Ureter (tissue), 1 donor: Measurements from ENCODE around the gene KCNH5. TPM values are rescaled to one million over a fixed set of nuclear protein-coding genes. Genes with fewer than 3 reads are reported as not detected.

Source experiments
- DNase-seq: peaks from one replicate; pipeline ENCODE4 v3.0.0-alpha.2; 2020; ENCODE audit warnings: low spot score
- total RNA-seq: library from RNA; stranded (reverse); gene quantifications from one replicate; pipeline ENCODE4 v1.2.4, GENCODE V29; 2023
- donor health status: DM: yes; HTN: yes; CAD: no.

Gene KCNH5
- total RNA-seq, 1 donor from 2014 or later: not detected

GRCh38 chr14:62743560-62743959 is 301.7 kb downstream of the KCNH5 start:
- no peak for DNase-seq

- DNase-seq: no peak
Measured at GRCh38 chr14:62743118-62743517, 302.1 kb downstream of the KCNH5 start.

DNA sequence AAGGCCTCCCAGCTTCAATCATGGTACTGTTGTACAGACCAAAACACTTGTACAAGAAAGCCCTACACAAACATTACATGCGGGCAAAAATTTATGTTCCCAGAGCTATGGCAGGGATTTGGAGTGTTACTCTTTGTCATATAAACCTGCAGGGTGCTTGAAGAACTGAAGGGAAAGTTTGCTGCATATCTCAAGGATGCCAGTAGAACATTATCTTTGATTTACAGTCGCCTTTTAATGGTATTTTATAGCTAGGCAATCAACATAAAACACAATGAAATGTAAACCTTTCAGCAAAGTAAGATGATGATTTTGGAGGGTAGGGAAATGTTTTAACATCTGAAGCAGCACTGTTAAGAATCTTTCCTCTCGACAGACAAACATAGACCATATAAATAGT is 305.6 kb downstream of the KCNH5 start:
- DNase-seq: no peak

DNA sequence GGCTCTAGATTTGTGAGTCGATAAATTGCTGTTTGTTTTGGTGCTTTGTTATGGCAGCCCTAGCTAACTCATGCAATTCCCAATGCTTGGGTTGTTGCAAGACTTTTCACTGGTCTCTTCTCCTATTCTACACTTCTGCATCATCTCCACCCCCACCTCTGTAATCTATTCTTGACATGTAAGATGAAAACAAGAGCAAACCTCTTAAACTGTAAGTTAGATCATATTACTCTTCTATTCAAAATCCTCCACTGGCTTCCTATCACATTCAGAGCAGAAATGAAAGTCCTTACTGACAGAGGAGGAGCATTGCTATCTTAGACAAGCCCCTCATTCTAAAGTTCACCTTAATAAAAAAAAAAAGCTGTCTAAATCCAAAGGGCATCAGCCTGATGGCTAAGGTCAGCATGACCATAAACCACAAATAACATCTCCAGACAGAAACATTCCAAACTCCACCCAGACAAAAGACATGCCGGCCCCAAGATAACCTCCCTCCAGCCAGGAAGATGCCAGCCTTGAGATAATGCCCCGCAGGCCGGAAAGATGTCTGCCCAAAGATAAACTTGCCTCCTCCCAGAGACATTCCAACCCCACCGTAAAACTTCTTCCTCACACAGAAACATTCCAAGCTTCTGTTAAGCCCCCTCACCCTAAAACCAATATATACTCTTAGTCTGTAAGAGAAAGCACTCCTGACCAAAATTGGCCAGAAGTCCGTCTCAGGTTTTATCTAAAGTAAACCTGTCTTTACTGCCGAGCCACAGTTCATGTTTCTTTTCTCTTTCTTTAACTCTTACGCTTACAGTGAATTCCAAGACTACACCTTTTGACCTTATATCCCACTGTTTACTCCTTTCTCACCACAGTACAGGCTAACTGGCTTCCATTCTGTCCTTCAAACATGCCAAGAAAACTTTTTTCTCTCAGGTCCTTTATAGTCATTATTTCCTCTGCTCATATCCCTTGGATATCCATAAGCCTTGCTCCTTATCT is 308.9 kb downstream of the KCNH5 start:
- no peak for DNase-seq

DNA sequence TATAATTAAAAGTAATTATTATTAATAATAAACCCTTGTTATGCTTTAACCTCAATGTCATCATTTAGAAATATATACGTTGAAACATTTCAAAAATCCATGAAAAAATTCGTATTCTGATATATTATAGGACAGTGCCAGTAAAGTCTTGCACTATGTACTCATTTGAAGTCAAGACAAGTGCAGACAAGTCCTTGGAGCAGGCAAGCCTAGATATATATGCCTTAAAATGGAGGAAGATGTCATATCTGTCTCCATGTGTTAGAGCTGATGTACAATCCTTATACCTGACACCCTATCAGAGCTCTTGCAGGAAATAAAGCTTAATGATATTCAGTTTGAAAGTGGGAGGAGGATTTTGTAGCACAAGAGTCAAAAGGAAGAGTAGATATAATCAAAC is 310.4 kb downstream of the KCNH5 start:
- DNase-seq: no peak

GRCh38 chr14:62722406-62722805 is 322.9 kb downstream of the KCNH5 start:
- DNase-seq: no peak

- DNase-seq: no peak
Measured at GRCh38 chr14:62718629-62719028, 326.6 kb downstream of the KCNH5 start.

GRCh38 chr14:62711351-62712023 is 333.8 kb downstream of the KCNH5 start:
- DNase-seq: no peak

- DNase-seq: no peak
Measured at GRCh38 chr14:62710811-62711210, 334.4 kb downstream of the KCNH5 start.

GRCh38 chr14:62709773-62710172 is 335.5 kb downstream of the KCNH5 start:
- DNase-seq: no peak

GRCh38 chr14:62706217-62706616 is 339.0 kb downstream of the KCNH5 start:
- no peak for DNase-seq

GRCh38 chr14:62697461-62697860 is 347.8 kb downstream of the KCNH5 start:
- DNase-seq: no peak

- DNase-seq: no peak
Measured at GRCh38 chr14:62696929-62697328, 348.3 kb downstream of the KCNH5 start.

GRCh38 chr14:62696331-62696924 is 348.8 kb downstream of the KCNH5 start:
- DNase-seq: no peak

DNA sequence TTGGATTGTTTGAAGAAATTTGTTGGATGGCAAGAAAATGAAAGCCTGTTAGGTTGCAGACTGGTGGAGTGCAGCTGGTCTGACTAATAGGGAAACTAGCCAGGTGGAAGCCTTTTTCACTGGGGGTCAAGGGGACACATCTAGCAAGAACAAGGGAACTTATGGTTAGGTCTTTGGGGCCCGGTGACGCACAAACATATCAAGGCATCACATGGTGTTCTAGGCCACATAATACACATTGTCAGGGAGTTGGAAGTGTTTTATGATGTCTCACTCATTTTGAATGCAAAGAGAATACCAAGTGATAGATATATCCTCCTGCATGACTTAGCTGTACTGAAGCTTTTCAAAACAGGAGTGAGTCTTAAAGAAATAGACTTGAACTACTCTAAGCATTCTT is 351.2 kb downstream of the KCNH5 start:
- no peak for DNase-seq

- no peak for DNase-seq
Measured at GRCh38 chr14:62692490-62693106, 352.7 kb downstream of the KCNH5 start.

DNA sequence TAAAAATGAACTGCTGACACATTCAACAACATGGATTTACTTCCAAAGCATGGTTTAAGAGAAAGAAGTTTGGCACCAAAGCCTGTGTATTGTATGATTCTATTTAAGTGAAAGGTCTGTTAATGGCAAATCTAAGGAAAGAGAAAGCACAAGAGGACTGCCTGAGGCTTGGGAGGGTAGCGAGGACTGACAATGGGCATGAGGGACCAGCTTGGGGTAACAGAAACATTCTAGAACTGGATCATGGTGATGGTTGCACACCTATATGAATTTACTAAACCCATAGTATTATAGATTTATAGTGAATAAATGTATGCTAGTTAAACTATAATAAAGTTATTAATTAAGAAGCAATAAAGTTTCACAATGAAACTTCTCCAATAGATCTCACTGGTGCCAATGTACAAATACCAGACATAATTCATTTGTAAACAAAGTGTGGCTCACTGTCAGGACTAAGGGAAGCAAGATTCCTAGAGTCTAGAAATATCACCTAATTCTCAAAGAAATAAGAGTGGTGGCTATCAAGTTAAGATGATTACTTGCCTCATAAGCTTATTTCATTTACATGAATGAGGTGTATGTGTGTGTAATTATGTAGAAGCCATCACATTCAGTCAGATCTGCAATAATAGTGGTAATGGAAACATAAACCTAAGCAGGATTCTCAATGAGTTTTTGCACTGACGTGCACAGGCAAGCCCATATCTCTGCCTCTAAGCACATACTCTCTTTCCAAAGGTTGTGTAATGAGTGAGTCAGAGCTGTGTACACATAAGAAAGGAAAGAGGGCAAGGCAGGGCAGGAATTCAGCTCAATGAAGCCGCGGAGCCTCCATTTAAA is 353.4 kb downstream of the KCNH5 start:
- DNase-seq: peak; percentile 68

DNA sequence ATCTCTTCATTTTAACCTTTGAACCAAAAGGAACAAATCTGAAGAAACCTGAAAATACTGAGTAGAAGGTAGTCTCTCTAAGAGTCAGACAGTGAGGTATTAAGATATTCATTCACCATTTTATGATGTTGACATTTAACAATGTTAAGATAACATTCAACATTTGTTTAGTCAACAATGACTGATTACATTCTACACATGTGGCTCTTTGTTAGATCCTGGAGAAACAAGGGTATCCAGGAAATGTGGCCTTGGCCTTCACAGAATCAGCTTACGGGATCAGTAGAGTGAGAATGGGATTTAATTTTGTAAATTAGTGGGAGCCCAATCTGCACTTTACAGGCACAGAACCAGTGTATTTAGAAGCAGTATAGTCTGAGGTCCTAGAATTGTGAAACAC is 355.5 kb downstream of the KCNH5 start:
- no peak for DNase-seq

- DNase-seq: no peak
Measured at GRCh38 chr14:62687818-62688217, 357.4 kb downstream of the KCNH5 start.

GRCh38 chr14:62684376-62684775 is 360.9 kb downstream of the KCNH5 start:
- DNase-seq: no peak

- DNase-seq: no peak
Measured at GRCh38 chr14:62682208-62682607, 363.1 kb downstream of the KCNH5 start.
